ENCODE results near the gene KRT84.

The KRT84 gene

DNA sequence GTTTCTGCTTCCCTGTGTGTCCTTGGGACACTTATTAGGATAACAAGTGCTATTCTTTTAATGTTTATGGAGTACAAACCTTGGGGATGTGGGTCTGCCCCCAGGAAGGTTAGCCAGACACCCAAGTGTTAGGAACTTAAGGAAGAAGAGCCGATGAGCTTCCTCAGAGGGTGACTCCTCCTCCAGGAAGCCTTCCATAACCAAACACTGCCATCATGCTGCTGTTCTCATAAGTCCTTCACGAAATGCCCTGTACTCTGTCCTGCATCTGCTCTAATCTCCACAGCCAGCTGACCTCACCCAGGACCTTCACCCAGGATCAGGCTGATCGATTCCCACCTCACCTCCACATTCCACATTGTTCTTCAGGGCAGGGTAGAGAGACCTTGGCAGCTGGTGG, 16.9 kb downstream of the KRT84 start:
- Histone ChIP-seq H3K9me2 (replicated peaks; ENCODE audit: low read depth, low read length) (no peaks in the 10 kb centered on the region), H3F3A (ENCODE audit: low read depth) (no peaks in the 10 kb centered on the region)

DNA sequence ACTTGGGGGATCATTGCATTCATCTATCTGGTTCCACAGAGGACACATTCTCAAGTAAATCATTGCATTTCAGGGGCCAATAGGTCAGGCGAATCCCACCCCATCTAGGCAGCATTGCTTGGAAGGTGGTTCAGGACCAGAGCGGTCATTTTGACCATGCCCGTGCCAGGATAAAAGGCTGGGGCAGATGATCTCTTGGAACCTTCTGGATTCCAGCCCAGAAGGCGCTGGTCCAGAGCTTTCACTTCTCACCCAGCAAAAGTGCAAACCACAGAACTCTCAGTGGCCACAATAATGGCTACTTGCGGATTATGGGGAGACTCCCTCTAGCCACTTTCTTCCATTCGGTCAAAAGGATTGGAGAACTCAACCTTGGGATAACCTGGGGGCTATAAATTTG, 17.6 kb downstream of the KRT84 start:
- no peaks in the 10 kb centered on the region for H3F3A ChIP-seq (ENCODE audit: low read depth)
- no peak overlapping the region for H3K9ac ChIP-seq (ENCODE audit: low read depth, low read length, poor library complexity, severe bottlenecking)
- TF ChIP-seq EZH2phosphoT487 (IDR thresholded peaks at IDR 0.05; ENCODE audit: borderline replicate concordance), result no peak
- TF ChIP-seq, protein P1, sequence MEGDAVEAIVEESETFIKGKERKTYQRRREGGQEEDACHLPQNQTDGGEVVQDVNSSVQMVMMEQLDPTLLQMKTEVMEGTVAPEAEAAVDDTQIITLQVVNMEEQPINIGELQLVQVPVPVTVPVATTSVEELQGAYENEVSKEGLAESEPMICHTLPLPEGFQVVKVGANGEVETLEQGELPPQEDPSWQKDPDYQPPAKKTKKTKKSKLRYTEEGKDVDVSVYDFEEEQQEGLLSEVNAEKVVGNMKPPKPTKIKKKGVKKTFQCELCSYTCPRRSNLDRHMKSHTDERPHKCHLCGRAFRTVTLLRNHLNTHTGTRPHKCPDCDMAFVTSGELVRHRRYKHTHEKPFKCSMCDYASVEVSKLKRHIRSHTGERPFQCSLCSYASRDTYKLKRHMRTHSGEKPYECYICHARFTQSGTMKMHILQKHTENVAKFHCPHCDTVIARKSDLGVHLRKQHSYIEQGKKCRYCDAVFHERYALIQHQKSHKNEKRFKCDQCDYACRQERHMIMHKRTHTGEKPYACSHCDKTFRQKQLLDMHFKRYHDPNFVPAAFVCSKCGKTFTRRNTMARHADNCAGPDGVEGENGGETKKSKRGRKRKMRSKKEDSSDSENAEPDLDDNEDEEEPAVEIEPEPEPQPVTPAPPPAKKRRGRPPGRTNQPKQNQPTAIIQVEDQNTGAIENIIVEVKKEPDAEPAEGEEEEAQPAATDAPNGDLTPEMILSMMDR (conservative IDR thresholded peaks at IDR 0.05; ENCODE audit: low read length), result no peak
- no peaks in the 10 kb centered on the region for H3K9me3 ChIP-seq (ENCODE audit: insufficient read depth, low read depth, low read length)
- H3K4me3 ChIP-seq (ENCODE audit: low read length, poor library complexity, severe bottlenecking), result no peak overlapping the region
- H3K9me2 ChIP-seq (replicated peaks; ENCODE audit: low read depth, low read length), result no peaks in the 10 kb centered on the region
- no peaks in the 10 kb centered on the region for H3K79me2 ChIP-seq (ENCODE audit: insufficient read depth, low read length)
- H4K20me1 ChIP-seq (ENCODE audit: insufficient read depth, low read length, poor library complexity, severe bottlenecking), result no peaks in the 10 kb centered on the region
- H3K36me3 ChIP-seq (ENCODE audit: insufficient read depth, low read length), result no peaks in the 10 kb centered on the region
- H2AFZ ChIP-seq (ENCODE audit: low read length), result no peak overlapping the region
- no peaks in the 10 kb centered on the region for H3K4me1 ChIP-seq (ENCODE audit: insufficient read depth, low read length, poor library complexity, severe bottlenecking)
- H3K4me2 ChIP-seq (ENCODE audit: low read depth, low read length, poor library complexity, severe bottlenecking), result no peak overlapping the region
- H3K27me3 ChIP-seq (ENCODE audit: insufficient read depth, low read length, poor library complexity, severe bottlenecking), result no peaks in the 10 kb centered on the region

More for the DNA sequence above, 16.9 kb downstream of the KRT84 start:
- Histone ChIP-seq H3K4me1 (ENCODE audit: insufficient read depth, low read length, poor library complexity, severe bottlenecking) (no peaks in the 10 kb centered on the region), H3K9ac (ENCODE audit: low read depth, low read length, poor library complexity, severe bottlenecking) (no peak overlapping the region), H4K20me1 (ENCODE audit: insufficient read depth, low read length, poor library complexity, severe bottlenecking) (no peaks in the 10 kb centered on the region), H3K27me3 (ENCODE audit: insufficient read depth, low read length, poor library complexity, severe bottlenecking) (no peaks in the 10 kb centered on the region), H3K9me3 (ENCODE audit: insufficient read depth, low read depth, low read length) (no peaks in the 10 kb centered on the region), H2AFZ (ENCODE audit: low read length) (no peak overlapping the region), H3K79me2 (ENCODE audit: insufficient read depth, low read length) (no peaks in the 10 kb centered on the region), H3K4me2 (ENCODE audit: low read depth, low read length, poor library complexity, severe bottlenecking) (no peak overlapping the region), H3K4me3 (ENCODE audit: low read length, poor library complexity, severe bottlenecking) (no peak overlapping the region), H3K36me3 (ENCODE audit: insufficient read depth, low read length) (no peaks in the 10 kb centered on the region)
- no peak for TF ChIP-seq EZH2phosphoT487 (IDR thresholded peaks at IDR 0.05; ENCODE audit: borderline replicate concordance)
- TF ChIP-seq, protein P1 (conservative IDR thresholded peaks at IDR 0.05; ENCODE audit: low read length), result no peak

DNA sequence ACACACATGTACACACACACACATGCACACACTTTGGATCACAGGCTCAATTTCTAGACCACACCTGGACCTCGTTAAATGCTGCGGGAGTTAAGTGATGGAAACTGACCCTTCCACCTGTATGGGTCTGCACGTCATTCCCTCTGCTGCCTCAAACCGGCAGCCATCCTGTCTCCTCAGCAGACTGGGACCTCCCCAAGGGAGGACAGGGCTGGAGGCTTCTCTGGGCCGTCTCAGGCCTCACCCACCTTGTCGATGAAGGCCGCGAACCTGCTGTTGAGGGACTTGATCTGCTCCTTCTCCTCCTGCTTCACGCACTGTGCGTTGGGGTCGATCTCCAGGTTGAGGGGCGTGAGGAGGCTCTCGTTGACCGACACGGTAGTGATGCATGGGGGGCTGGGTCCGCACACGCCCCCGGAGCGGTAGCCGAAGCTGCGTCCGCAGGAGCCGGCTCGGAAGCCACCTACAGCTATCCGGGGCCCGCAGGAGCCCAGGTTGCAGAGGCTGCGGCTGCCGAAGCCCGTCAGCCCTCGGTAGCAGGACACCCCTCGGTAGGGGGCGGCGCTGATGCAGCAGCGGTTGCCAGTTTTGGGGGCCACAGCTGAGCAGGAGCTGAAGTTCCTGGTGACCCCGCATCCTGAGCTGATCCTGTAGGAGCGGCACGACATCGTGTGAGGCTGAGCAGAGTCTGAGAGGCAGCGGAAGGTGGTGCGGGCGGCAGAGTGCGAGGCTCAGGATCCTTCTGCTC, 18.5 kb downstream of the KRT84 start, which contains the start of gene KRT85:
Gene KRT85, minus strand, starts transcription at position 744 of the 748 bp plus-strand sequence. Its CDS starts 76 bp downstream, at position 668.
- Histone ChIP-seq H3K4me1 (ENCODE audit: insufficient read depth, low read length, poor library complexity, severe bottlenecking) (peaks cover 2% of the 10 kb centered on the region), H3K9ac (ENCODE audit: low read depth, low read length, poor library complexity, severe bottlenecking) (no peak within 1 kb of the TSS), H4K20me1 (ENCODE audit: insufficient read depth, low read length, poor library complexity, severe bottlenecking) (no peaks in the 10 kb centered on the region), H2AFZ (ENCODE audit: low read length) (no peak within 1 kb of the TSS), H3K4me3 (ENCODE audit: low read length, poor library complexity, severe bottlenecking) (no peak within 1 kb of the TSS), H3K9me2 (replicated peaks; ENCODE audit: low read depth, low read length) (no peaks in the 10 kb centered on the region), H3K9me3 (ENCODE audit: insufficient read depth, low read depth, low read length) (no peaks in the 10 kb centered on the region), H3K27me3 (ENCODE audit: insufficient read depth, low read length, poor library complexity, severe bottlenecking) (no peaks in the 10 kb centered on the region), H3K4me2 (ENCODE audit: low read depth, low read length, poor library complexity, severe bottlenecking) (no peak within 1 kb of the TSS), H3K36me3 (ENCODE audit: insufficient read depth, low read length) (no peaks in the 10 kb centered on the region), H3F3A (ENCODE audit: low read depth) (no peaks in the 10 kb centered on the region), H3K79me2 (ENCODE audit: insufficient read depth, low read length) (no peaks in the 10 kb centered on the region)
- TF ChIP-seq, protein P1 (conservative IDR thresholded peaks at IDR 0.05; ENCODE audit: low read length), result no peak
- no peak for TF ChIP-seq EZH2phosphoT487 (IDR thresholded peaks at IDR 0.05; ENCODE audit: borderline replicate concordance)
